BJ (cell line): ENCODE measurements around the gene NLRP12. TPM values are rescaled to one million over a fixed set of nuclear protein-coding genes. Genes with fewer than 3 reads are reported as not detected.

Experiments used
- CTCF ChIA-PET: fragments of 350-600 bp; formaldehyde crosslinking; extraction: SDS; loops from one replicate; lab custom pipeline; 2021; ENCODE audit warnings: antibody characterized with exemption, inconsistent platforms; lab: Yijun Ruan, JAX
- POLR2A ChIA-PET: fragments of 300-600 bp; sonication (Branson Sonifier 250); formaldehyde crosslinking; extraction: SDS; loops from one replicate; lab custom pipeline; 2021; ENCODE audit warnings: antibody characterized with exemption; lab: Charles Lee
- DNase-seq: peaks from one replicate; pipeline ENCODE4 v3.0.0-alpha.2; 2011; ENCODE audit warnings: low read depth
- H3K27me3 ChIP-seq: 2 replicates; pipeline ENCODE4 v1.6.0; 2011; ENCODE audit warnings: low read length; ENCODE audit not compliant: control insufficient read depth, insufficient read depth
- H3K36me3 ChIP-seq: 2 replicates; pipeline ENCODE4 v1.5.1; 2011; ENCODE audit warnings: low read length; ENCODE audit not compliant: control insufficient read depth, insufficient read depth
- H3K4me3 ChIP-seq: 2 replicates; pipeline ENCODE4 v1.5.1; 2011; ENCODE audit warnings: low read depth, mild to moderate bottlenecking, control low read depth, low read length
- polyA plus RNA-seq: library from polyadenylated mRNA; depleted of rRNA; stranded (reverse); fragments of >200 nt; gene quantifications from 2 replicates; pipeline ENCODE4 v1.2.3, GENCODE V29; 2011
- TF ChIP-seq, protein P1 (sequence below): IDR thresholded peaks from 2 replicates; pipeline ENCODE4 v1.5.1; 2011; ENCODE audit warnings: low read depth, mild to moderate bottlenecking, control low read depth, inconsistent platforms, low read length, moderate library complexity; ENCODE audit not compliant: insufficient read depth

NLRP12 gene
- polyA plus RNA-seq, 1 experiment = not detected

DNA sequence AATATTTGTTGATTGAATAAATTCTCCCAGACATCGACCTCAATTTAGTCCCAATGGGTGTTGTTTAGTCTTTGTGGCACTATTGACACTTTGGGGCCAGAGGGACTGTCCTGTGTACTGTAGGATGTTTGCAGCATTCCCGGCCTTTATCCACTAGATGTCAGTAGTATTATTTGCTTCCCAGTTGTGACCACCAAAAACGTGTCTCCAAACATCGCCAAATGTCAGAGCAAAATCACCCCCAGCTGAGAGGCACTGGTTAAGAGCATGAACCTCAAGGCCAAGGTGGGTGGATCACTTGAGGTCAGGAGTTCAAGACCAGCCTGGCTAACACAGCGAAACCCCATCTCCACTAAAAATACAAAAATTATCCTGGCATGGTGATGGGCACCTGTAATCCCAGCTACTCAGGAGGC is 15.4 kb downstream of the NLRP12 start:
- TF ChIP-seq, protein P1, sequence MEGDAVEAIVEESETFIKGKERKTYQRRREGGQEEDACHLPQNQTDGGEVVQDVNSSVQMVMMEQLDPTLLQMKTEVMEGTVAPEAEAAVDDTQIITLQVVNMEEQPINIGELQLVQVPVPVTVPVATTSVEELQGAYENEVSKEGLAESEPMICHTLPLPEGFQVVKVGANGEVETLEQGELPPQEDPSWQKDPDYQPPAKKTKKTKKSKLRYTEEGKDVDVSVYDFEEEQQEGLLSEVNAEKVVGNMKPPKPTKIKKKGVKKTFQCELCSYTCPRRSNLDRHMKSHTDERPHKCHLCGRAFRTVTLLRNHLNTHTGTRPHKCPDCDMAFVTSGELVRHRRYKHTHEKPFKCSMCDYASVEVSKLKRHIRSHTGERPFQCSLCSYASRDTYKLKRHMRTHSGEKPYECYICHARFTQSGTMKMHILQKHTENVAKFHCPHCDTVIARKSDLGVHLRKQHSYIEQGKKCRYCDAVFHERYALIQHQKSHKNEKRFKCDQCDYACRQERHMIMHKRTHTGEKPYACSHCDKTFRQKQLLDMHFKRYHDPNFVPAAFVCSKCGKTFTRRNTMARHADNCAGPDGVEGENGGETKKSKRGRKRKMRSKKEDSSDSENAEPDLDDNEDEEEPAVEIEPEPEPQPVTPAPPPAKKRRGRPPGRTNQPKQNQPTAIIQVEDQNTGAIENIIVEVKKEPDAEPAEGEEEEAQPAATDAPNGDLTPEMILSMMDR = peak; percentile 69
- ChIA-PET POLR2A (no interaction called here), CTCF (interaction anchor here (0.6 to 9.5 kb wide), 18 partner anchors 9 to 287 kb away, joined by 3 to 182 read pairs (median 4); partner anchors contain the start of genes MYADM and NLRP12)
- no peaks in the 10 kb centered on the region for H3K27me3 ChIP-seq
- H3K4me3 ChIP-seq = no peak overlapping the region
- no peaks in the 10 kb centered on the region for H3K36me3 ChIP-seq
- DNase-seq = no peak

DNA sequence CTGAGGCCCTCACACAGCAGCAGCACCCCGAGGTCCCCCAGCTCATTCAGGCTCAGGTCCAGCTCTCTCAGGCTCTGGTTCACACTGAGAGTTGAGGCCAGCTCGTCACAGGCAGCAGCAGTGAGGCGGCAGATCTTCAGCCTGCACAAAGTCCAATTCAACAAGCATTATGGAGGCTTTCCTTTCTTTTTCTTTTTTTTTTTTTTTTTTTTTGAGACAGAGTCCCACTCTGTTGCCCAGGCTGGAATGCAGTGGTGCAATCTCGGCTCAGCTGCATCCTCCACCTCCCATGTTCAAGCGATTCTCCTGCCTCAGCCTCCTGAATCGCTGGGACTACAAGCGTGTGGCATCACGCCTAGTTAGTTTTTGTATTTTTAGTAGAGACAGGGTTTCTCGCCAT is 22.9 kb downstream of the NLRP12 start:
- TF ChIP-seq, protein P1 = no peak
- no peak for DNase-seq
- no peaks in the 10 kb centered on the region for H3K36me3 ChIP-seq
- ChIA-PET POLR2A (no interaction called here), CTCF (interaction anchor here (0.7 to 5.6 kb wide), 2 partner anchors 8 to 230 kb away, joined by 3 to 40 read pairs; no protein-coding TSS in a partner anchor)
- H3K27me3 ChIP-seq = no peaks in the 10 kb centered on the region
- no peak overlapping the region for H3K4me3 ChIP-seq

DNA sequence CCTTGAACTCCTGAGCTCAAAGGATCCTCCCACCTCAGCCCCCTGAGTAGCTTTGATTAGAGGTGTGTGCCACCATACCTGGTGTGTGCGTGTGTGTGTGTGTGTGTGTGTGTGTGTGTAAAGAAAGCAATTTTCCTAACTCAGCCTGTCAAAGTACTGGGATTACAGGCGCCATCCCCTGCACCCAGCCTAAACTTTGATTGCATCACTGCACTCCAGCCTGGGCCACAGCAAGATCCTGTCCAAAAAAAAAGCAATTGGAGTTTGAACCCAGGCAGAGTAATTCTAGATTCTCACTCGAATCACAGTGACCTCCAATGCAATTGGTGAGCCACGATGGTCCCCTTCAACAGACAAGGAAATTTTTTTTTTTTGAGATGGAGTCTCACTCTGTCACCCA is 29.1 kb downstream of the NLRP12 start:
- Histone ChIP-seq H3K27me3 (no peaks in the 10 kb centered on the region), H3K36me3 (no peaks in the 10 kb centered on the region), H3K4me3 (no peak overlapping the region)
- CTCF ChIA-PET = interaction anchor here (1.0 to 9.4 kb wide), 3 partner anchors 10 to 235 kb away, joined by 3 to 85 read pairs (median 4); no protein-coding TSS in a partner anchor
- no peak for DNase-seq
- POLR2A ChIA-PET = no interaction called here
- TF ChIP-seq, protein P1 = no peak

DNA sequence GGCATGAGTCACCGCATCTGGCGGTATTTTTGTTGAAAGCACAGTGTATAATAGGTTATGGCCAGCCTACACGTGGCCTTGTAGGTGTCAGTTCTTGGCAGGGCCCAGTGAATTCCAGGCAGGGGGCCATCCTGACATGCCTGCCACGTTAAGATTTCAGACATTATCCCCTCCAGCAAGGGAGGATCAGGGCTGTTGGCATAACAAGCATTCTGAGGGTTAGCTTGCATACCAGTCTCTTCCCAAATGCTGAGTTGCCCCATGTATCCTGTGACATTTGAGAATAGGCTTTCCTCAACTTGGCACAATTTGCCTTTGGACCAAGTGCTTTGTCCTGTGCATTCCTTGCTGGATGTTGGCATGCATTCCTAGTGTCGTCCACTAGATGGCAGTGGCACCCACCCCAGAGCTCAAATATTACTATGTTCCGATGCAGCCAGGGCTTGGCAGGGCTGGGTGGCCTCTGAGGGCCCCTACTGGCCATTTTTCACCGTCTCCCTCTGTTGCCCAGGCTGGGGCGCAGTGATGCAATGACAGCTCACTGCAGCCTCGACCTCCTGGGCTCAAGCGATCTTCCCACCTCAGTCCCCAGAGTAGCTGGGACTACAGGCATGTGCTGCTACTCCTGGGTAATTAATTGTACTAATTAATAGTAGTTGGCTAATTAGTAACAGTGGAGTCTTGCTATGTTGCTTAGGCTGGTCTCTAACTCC is 31.2 kb downstream of the NLRP12 start:
- H3K36me3 ChIP-seq = no peaks in the 10 kb centered on the region
- ChIA-PET POLR2A (no interaction called here), CTCF (interaction anchor here (0.6 to 9.4 kb wide), 45 partner anchors 10 to 794 kb away, joined by 3 to 85 read pairs (median 3); partner anchors contain the start of genes CNOT3, MYADM and PRKCG)
- TF ChIP-seq, protein P1 = peak; percentile 99
- no peak overlapping the region for H3K4me3 ChIP-seq
- H3K27me3 ChIP-seq = no peaks in the 10 kb centered on the region
- peak; percentile 27 for DNase-seq

DNA sequence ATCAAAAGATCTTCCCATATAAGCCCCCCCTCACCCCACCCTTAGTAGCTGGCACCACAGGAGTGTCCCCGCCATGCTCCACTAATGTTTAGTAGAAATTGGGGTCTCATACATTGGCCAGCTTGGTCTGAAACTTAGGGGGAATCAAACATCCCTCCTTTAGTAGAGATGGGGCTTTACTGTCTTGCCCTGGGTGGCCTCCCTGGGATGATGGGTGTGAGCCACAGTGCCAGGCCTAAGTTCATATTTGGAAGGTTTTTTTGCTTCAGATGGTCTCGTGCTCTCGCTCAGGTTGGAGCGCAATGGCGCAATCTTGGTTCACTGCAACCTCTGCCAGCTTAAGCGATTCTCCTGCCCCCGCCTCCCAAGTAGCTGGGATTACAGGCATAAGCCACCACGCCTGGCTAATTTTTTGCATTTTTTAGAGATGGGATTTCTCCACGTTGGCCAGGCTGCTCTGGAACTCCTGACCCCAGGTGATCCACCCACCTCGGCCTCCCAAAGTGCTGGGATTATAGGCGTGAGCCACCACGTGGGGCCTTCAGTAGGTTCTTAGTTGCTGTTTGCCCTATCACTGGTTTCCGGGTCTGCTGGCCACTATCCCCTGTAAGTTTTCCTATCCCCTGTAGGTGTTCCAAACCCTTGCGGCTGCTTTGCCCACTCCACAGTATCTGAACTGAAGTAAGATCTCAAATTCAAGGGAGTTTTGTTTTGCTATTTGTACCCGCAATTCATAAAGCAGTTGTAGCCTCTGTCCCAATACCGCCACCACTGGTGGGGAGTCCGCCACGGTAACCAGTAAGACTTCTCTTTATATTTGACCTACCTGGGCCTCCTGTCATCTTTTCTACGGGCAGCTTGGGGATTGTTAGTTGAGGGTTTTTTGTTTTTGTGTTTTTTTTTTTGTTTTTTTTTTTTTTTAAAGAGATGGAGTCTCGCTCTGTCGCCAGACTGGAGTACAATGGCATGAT is 34.1 kb downstream of the NLRP12 start:
- no peaks in the 10 kb centered on the region for H3K27me3 ChIP-seq
- TF ChIP-seq, protein P1 = no peak
- POLR2A ChIA-PET = no interaction called here
- no peak for DNase-seq
- CTCF ChIA-PET = interaction anchor here (1.2 to 9.4 kb wide), 3 partner anchors 17 to 240 kb away, joined by 3 to 85 read pairs (median 4); no protein-coding TSS in a partner anchor
- no peak overlapping the region for H3K4me3 ChIP-seq
- H3K36me3 ChIP-seq = no peaks in the 10 kb centered on the region
